IMR-90 (cell line): ENCODE measurements around the gene DRD2. TPM values are rescaled to one million over a fixed set of nuclear protein-coding genes. Genes with fewer than 3 reads are reported as not detected.

ENCODE experiments used
- ATAC-seq: fragments of 200-7000 bp; cut with Tn5 transposase; 2 replicates; pipeline ENCODE4 v1.9.1; 2020; ENCODE audit warnings: low read depth, mild to moderate bottlenecking, moderate library complexity
- BruUV-seq: library from RNA; stranded (reverse); fragments of 400-500 nt; replicated peaks from 2 replicates; lab custom pipeline; 2021; lab: Mats Ljungman, UMichigan
- CTCF ChIA-PET: fragments of 300-600 bp; formaldehyde crosslinking; extraction: SDS; loops from one replicate; lab custom pipeline; 2021; ENCODE audit warnings: antibody characterized with exemption; lab: Yijun Ruan, JAX
- POLR2A ChIA-PET: fragments of 300-600 bp; sonication (Branson Sonifier 250); formaldehyde crosslinking; loops from one replicate; lab custom pipeline; 2022; ENCODE audit warnings: antibody characterized with exemption; ENCODE audit not compliant: unreplicated experiment; lab: Charles Lee
- DNase-seq: peaks from one replicate; pipeline ENCODE4 v3.0.0; 2013
- H2AFZ ChIP-seq: replicated peaks from 2 replicates; pipeline ENCODE3; 2013; ENCODE audit warnings: low read length, mild to moderate bottlenecking; ENCODE audit not compliant: poor library complexity
- H2AK5ac ChIP-seq: 2 replicates; pipeline ENCODE4 v1.6.1; 2013; ENCODE audit warnings: low read depth, low read length, inconsistent platforms
- H2AK9ac ChIP-seq: replicated peaks from 2 replicates; pipeline ENCODE3; 2013; ENCODE audit warnings: mild to moderate bottlenecking, low read depth, low read length, moderate library complexity; ENCODE audit not compliant: poor library complexity
- H2BK120ac ChIP-seq: 2 replicates; pipeline ENCODE4 v1.6.1; 2013; ENCODE audit warnings: low read depth, low read length, inconsistent platforms
- H2BK15ac ChIP-seq: 3 replicates; pipeline ENCODE4 v1.6.1; 2013; ENCODE audit warnings: low read depth, low read length, inconsistent platforms
- H2BK20ac ChIP-seq: 2 replicates; pipeline ENCODE4 v1.6.1; 2013; ENCODE audit warnings: low read depth, mild to moderate bottlenecking, inconsistent platforms, low read length, moderate library complexity
- H2BK5ac ChIP-seq: 2 replicates; pipeline ENCODE4 v1.6.1; 2013; ENCODE audit warnings: mild to moderate bottlenecking, low read depth, low read length, inconsistent platforms; ENCODE audit not compliant: poor library complexity, severe bottlenecking
- H3K14ac ChIP-seq: replicated peaks from 2 replicates; pipeline ENCODE4 v1.6.1; 2013; ENCODE audit warnings: low read depth, low read length, inconsistent platforms
- H3K18ac ChIP-seq: 2 replicates; pipeline ENCODE4 v1.6.1; 2013; ENCODE audit warnings: low read depth, low read length, control low read depth
- H3K23ac ChIP-seq: 2 replicates; pipeline ENCODE4 v1.6.1; 2013; ENCODE audit warnings: low read depth, low read length, inconsistent platforms
- H3K27ac ChIP-seq: 2 replicates; pipeline ENCODE4 v1.5.1; 2013; ENCODE audit warnings: mild to moderate bottlenecking, control low read depth, low read length; ENCODE audit not compliant: insufficient read depth
- H3K27me3 ChIP-seq: 2 replicates; pipeline ENCODE4 v1.6.1; 2013; ENCODE audit warnings: low read length; ENCODE audit not compliant: control insufficient read depth, insufficient read depth
- H3K36me3 ChIP-seq: 2 replicates; pipeline ENCODE4 v1.6.1; 2013; ENCODE audit warnings: low read length, mixed read lengths; ENCODE audit not compliant: control insufficient read depth, insufficient read depth
- H3K4ac ChIP-seq: 2 replicates; pipeline ENCODE4 v1.6.1; 2013; ENCODE audit warnings: low read depth, low read length, inconsistent platforms
- H3K4me1 ChIP-seq: 2 replicates; pipeline ENCODE4 v1.6.1; 2013; ENCODE audit warnings: low read length, mixed read lengths; ENCODE audit not compliant: control insufficient read depth, insufficient read depth
- H3K4me2 ChIP-seq: 2 replicates; pipeline ENCODE4 v1.6.1; 2013; ENCODE audit warnings: low read depth, mild to moderate bottlenecking, control low read depth, low read length, moderate library complexity
- H3K4me3 ChIP-seq: 2 replicates; pipeline ENCODE4 v1.5.1; 2013; ENCODE audit warnings: low read depth, mild to moderate bottlenecking, control low read depth, low read length, moderate library complexity; ENCODE audit not compliant: insufficient read depth
- H3K56ac ChIP-seq: 2 replicates; pipeline ENCODE4 v1.6.1; 2013; ENCODE audit warnings: low read length, inconsistent platforms; ENCODE audit not compliant: insufficient read depth; ENCODE audit errors: extremely low read depth
- H3K79me1 ChIP-seq, 2 experiments: 2 replicates each; pipeline ENCODE4 v1.6.1; 2013; ENCODE audit warnings: low read length in 2 of 2, inconsistent platforms in 1 of 2, low read depth in 1 of 2
- H3K9ac ChIP-seq: 2 replicates; pipeline ENCODE4 v1.6.1; 2013; ENCODE audit warnings: low read depth, low read length, control low read depth
- H3K9me1 ChIP-seq: 2 replicates; pipeline ENCODE4 v1.6.1; 2013; ENCODE audit warnings: low read length, inconsistent platforms; ENCODE audit not compliant: insufficient read depth
- H3K9me3 ChIP-seq: 2 replicates; pipeline ENCODE4 v1.6.1; 2013; ENCODE audit warnings: low read length; ENCODE audit not compliant: control insufficient read depth, insufficient read depth
- H4K20me1 ChIP-seq: 2 replicates; pipeline ENCODE4 v1.6.1; 2013; ENCODE audit warnings: low read length, inconsistent platforms; ENCODE audit not compliant: insufficient read depth
- H4K5ac ChIP-seq: 2 replicates; pipeline ENCODE4 v1.6.1; 2013; ENCODE audit warnings: mild to moderate bottlenecking, low read depth, low read length, control low read depth
- H4K8ac ChIP-seq, 2 experiments: 2 replicates each; pipeline ENCODE4 v1.6.1; 2013; ENCODE audit warnings: low read depth in 2 of 2, low read length in 2 of 2, control low read depth in 1 of 2, inconsistent platforms in 1 of 2
- H4K91ac ChIP-seq: 2 replicates; pipeline ENCODE4 v1.6.1; 2013; ENCODE audit warnings: low read depth, low read length, inconsistent platforms; ENCODE audit not compliant: insufficient read depth
- ELK1 ChIP-seq: fragments of 150-350 bp; IDR thresholded peaks from 2 replicates; pipeline ENCODE4 v1.6.1; 2016; ENCODE audit warnings: low read depth, mild to moderate bottlenecking, low read length, moderate library complexity, borderline replicate concordance
- WGBS, 2 experiments: methylation state at CpG; one replicate each; pipeline versions ENCODE4 v1.1.5 to v1.1.7; 2013; ENCODE audit warnings: missing lambda C conversion rate in 2 of 2; ENCODE audit not compliant: insufficient read length in 1 of 2; ENCODE audit errors: extremely low coverage in 2 of 2; 5-methylcytosine and 5-hydroxymethylcytosine counted together
- dilution Hi-C: fragments of 300-500 bp; cut with HindIII; formaldehyde crosslinking; loops from one replicate; pipeline ENCODE4 v1.14.3; 2018; ENCODE audit warnings: low sequenced_read_pairs; ENCODE audit not compliant: unreplicated experiment
- in situ Hi-C: fragments of 300-500 bp; cut with MboI; formaldehyde crosslinking; loops from 3 replicates; pipeline ENCODE4 v1.14.3; 2019; ENCODE audit warnings: low sequenced_read_pairs, inconsistent platforms, mixed read lengths
- intact Hi-C: fragments of 100-400 bp; cut with micrococcal nuclease; formaldehyde crosslinking; loops from 2 replicates; pipeline ENCODE4 v1.10.0; 2022
- polyA plus RNA-seq, 3 experiments: library from polyadenylated mRNA; depleted of rRNA; stranded (reverse); fragments of >200 nt; gene quantifications; 2 replicates each; pipeline ENCODE4 v1.2.3, GENCODE V29; 2012; ENCODE audit warnings: low replicate concordance in 1 of 3
- total RNA-seq: library from RNA; depleted of rRNA; stranded (reverse); fragments of >200 nt; gene quantifications from 2 replicates; pipeline ENCODE4 v1.2.3, GENCODE V29; 2012

The DRD2 gene
- total and polyA plus RNA-seq, 2 of the 4 experiments (the other 2 are of a cell fraction) = not detected

GRCh38 chr11:113420808-113421207 is 54.4 kb downstream of the DRD2 start:
- dilution Hi-C loops = no loop called here
- H3K4me3 ChIP-seq = no peak overlapping the region

More at GRCh38 chr11:113420808-113421207, 54.4 kb downstream of the DRD2 start:
- ChIA-PET CTCF (no interaction called here), POLR2A (no interaction called here)
- H3K27ac ChIP-seq = no peak overlapping the region
- no peaks in the 10 kb centered on the region for H3K4me1 ChIP-seq
- H3K27me3 ChIP-seq = peaks cover 3% of the 10 kb centered on the region
- in situ Hi-C loops = no loop called here
- H2BK120ac ChIP-seq = no peak overlapping the region
- H3K36me3 ChIP-seq = no peaks in the 10 kb centered on the region
- no peak overlapping the region for H3K4me2 ChIP-seq
- no peak for TF ChIP-seq ELK1
- ATAC-seq = no peak
- no TSS peak for BruUV-seq
- DNase-seq = no peak
- H3K14ac ChIP-seq = no peak overlapping the region
- no peak overlapping the region for H4K8ac ChIP-seq
- no peak overlapping the region for H4K5ac ChIP-seq
- H4K20me1 ChIP-seq = no peaks in the 10 kb centered on the region
- no peak overlapping the region for H2AK5ac ChIP-seq
- H4K91ac ChIP-seq = no peak overlapping the region
- no peaks in the 10 kb centered on the region for H3K79me1 ChIP-seq
- H3K18ac ChIP-seq = no peak overlapping the region
- intact Hi-C loops = no loop called here
- H3K9me3 ChIP-seq = no peaks in the 10 kb centered on the region
- H3K9me1 ChIP-seq = no peaks in the 10 kb centered on the region
- H2BK20ac ChIP-seq = no peak overlapping the region
- no peak overlapping the region for H3K9ac ChIP-seq
- no peak overlapping the region for H3K23ac ChIP-seq
- WGBS, 2 experiments = no CpG with 5 or more reads among the region's 2 CpGs
- no peak overlapping the region for H2AFZ ChIP-seq
- H2AK9ac ChIP-seq = no peak overlapping the region
- no peak overlapping the region for H2BK15ac ChIP-seq
- H2BK5ac ChIP-seq = no peak overlapping the region
- no peak overlapping the region for H3K56ac ChIP-seq
- no peak overlapping the region for H3K4ac ChIP-seq
